GM19463 (cell line): ENCODE data around the gene PARD3B.

ENCODE experiments used
- ATAC-seq: cut with Tn5 transposase; IDR thresholded peaks from one replicate; pipeline ENCODE4 v1.9.1; 2021; ENCODE audit warnings: mild to moderate bottlenecking, moderate library complexity; ENCODE audit not compliant: unreplicated experiment

The PARD3B gene

DNA sequence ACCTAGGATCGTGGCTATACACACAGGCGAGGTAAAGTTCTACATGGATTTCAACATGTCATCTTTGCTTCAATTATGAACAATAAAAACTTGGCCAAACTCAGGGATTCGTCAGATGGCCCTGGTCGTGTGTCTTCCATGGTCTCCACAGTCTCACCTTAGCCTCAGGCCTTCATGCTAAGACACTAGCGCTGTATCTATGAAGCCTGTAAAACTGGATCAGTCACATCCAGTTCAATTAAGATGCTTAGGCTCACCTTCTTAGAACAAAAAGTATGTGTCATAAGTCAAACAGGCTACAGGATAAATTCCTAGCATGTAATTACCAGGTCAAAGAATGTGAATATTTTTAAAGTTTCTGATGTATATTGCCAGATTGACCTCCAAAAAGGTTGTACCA, 1023.3 kb downstream of the PARD3B start:
- no peak for ATAC-seq

DNA sequence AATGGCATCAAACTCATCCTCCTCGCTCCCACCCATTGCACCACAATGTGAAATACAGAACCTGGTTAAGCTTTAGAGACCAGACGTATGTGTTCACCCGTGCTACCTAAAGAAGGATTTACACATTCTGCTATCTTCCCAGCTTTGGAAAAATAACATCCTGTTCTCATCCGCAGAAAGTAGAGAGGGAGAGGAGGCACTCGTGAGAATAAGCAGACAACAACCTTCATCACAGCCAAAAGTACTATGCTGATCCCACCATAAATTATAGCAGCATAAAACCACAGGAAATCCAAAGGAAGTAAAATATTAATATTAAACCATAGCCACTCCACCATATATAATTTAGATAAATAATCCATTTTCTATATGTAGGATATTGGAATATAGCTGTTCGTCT, 1025.4 kb downstream of the PARD3B start:
- ATAC-seq: no peak

DNA sequence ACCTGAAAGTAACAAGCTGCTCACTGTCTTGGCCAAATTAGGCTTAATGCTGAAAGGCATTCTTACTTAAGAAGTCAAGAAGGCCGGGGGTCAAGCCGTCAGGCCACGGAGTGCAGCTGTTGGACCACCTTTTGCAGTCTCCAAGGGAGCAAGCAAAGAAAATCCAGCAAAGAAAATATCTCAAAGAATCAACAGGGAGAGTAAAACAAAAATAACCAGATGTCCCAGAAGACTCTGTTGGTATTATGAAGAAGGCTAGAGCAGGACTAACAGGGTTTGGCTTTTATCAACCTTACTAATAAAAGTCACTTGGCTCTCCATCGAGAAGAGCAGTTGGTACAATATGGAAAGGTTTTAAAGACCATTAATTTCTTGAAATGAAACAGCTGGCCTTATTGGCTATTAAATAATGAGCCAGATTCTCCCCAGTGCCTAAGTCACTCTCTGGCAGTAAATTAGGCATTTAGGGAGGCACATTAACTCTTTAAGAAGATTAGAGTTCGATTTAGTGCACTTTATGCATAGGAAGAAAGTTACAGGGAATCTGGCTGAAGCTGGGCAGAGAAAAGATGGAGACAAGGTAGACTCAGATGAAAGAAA, 1026.2 kb downstream of the PARD3B start:
- ATAC-seq: no peak

DNA sequence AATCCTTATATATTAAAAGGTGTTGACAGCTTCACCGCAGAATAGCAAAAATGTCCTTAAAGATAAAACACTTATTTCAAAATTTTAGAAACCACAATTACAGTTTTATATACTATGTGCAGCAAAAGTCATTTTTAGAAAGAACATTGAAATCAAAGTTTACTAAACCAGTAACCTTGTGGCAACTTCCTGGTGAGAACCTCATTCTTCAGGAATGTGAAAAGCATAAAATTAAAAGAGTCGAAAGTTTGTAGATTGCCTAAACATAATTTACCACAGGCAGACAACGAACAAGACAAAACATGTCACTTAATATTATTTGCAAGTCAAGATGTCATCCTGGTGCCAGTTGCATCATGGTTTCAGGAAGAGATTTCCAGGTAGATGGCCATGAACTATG, 1028.7 kb downstream of the PARD3B start:
- no peak for ATAC-seq

DNA sequence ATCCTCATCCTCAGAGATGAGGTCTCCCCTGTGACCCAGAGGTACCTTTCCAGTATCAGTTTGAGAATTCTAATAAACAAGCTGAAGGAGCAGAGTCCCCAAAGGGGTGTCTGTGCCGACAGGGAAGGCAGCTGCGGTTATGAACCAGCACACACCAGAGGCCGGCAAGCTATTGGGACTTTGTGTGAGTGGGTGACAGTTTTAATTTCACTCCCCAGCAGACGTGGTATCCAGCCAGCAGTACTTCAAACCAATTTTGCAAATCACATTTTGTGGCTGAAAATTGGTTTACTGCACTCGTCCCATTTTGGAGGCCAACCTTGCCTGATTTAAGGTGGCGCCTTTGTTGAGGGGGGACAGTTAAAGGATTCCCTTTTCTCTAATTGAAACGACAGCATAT, 1034.1 kb downstream of the PARD3B start:
- no peak for ATAC-seq

DNA sequence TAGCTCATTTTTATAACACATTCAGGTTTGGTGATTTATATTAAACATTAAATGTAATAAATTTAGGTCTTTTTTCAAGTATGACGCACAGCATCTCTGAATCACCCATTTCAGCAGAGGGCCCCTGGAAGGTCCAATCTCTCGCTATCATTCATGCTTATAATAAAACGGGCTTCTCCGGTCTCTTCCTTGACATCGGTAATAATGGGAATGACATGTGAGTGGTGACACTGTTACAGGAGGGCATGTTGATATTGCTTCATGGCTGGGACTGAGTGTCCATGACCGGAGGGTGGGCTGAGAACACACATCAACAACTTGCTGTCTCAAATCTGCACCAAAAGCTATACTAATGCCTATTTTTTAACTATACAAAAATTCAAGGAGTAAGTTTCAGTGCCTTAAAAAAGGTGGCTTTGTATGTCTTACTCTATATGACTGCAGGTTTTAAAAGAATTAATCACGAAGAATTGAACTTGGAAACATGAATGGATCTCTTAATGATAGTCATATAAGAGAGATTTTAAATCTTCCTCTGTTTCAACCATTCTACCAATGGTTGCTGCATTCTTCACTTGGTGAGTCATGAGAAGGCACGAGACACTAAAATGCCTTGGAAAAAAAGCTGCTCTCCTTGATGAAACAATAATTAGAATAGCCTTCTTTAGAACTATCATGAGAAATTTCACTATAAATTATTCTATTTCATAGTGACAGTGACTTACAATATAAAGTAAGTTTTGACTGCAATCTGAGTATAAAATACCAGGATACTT, 1035.1 kb downstream of the PARD3B start:
- no peak for ATAC-seq

DNA sequence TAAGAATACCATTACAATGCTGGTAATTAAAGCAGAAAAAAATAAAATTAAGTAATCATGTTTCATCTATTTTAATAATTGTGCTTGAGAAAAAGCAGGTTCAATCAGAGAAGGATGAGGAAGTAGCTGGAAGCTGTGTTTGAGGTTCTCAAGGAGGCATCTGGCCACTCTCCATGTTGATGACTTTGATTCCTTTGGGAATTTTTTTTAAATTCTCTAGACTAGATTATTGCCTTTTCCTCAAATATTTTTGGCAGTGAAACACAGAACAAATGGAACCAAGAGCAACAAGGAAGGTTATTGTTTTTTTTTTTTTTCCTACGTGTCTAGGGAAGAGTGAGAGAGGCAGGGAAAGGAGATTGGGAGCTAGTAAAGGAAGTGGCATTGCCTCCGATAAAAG, 1037.1 kb downstream of the PARD3B start:
- no peak for ATAC-seq

DNA sequence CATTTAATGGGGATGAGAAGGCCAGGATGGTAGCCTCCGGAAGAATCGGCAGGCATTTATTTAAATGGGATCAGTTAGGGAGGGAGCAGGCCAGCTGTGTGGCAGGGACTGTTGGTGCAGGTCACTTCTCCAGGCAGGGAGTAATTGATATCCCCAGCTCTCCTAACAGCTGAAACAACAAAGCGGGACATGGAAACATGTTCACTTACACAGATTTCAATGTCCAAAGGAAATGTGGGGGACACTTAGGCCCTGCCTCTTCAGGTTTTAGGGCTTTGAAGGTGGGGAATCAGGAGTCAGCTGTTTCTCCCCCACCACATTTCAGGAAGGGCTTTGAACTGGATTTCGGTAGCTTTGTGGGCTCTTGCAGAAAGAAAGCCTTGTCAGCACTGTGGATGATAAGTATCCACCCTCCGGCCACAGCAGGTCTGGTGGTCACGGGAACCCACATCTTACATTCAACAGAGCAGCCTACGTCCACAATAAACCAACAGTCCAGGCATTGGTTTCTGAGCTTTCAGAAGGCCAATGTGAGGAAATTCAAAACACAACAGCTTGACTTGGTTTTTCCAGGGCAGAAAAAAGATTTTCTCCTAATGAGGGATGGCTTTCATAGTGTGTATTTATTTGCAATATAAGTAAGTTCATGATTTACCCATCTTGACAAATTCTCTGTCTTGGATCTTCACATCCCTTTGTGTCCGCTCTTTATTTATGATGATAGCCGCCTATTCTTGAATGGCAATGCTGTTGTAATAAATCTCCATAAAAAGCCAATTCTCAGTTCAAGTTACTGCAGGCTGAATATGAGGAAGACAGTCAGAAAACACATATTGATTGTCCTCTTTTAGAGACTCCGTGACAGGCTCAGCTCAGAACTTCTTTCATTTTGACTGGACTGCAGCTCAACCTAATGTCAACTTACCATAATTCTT, 1040.4 kb downstream of the PARD3B start:
- no peak for ATAC-seq

DNA sequence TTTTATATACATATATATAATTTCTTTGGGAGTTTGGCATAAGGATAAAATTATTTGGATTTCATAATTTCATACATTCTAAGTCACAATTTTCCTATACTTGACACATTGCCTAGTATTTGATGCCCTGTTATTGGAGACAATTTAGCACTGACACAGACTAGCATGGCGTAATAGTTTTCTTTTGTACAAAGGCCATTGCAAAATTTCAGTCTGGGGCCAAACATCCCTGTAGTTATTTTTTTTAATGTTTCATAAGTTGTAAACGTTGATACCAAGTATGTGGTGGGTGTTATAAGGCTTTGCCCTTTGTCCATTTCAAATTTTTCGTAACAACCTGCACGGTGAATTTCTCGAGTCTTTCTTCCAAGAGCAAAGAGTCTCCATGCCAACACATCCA, 1041.4 kb downstream of the PARD3B start:
- no peak for ATAC-seq

DNA sequence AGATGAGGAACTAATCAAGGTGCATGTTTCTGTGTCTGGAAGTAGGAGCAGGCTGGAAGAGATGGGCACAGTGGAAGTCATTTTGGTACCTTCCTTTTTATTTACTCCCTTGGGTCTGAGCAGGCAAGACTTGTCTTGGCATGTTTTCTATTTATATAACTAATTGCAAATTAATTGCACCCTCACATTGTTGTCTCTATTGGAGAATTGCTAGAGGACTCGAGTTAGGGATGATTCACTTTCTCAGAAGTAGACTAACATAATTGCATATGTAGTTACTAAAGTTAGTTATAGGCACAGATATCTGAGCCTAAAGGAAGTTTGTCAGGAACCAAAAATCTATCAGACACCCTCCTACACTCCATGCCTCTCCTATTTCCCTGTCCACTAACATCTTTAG, 1044.2 kb downstream of the PARD3B start:
- no peak for ATAC-seq

DNA sequence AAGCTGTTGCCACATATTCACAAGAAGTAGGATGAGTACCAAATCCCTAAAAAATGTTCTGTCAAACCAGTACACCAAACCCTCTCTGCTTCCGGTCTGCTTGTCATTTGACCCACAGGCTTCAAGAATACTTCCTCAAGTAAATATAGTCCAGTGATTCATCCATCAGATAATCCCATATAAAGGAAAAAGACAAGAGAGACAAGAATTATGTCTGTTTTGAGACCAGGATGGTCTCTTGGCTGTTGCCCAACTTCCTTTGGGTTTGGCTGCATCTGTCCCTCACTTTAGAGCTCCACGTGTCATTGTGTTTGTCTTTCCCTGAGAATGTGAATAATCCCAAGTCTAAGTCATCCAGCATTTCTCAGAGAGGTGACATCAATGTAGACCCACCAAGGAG, 1045.5 kb downstream of the PARD3B start:
- no peak for ATAC-seq

DNA sequence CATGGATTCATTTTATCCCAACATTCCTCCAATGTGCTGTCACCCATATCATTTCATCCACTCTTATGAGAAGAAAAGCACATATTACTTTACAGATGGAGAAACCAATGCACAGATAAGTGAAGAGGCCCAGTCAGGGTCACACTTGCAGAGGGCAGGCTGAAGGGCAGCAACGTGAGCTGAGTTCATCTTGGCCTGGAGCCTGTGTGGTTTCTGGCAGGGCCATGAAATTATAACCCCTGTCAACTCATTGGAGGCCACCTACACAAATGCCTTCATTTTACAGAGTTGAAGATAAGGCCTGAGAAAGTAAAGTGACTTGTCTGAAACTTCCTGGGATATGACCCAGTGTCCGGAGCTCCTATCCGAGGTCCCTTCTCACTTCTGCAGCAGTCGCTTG, 1048.6 kb downstream of the PARD3B start:
- no peak for ATAC-seq

DNA sequence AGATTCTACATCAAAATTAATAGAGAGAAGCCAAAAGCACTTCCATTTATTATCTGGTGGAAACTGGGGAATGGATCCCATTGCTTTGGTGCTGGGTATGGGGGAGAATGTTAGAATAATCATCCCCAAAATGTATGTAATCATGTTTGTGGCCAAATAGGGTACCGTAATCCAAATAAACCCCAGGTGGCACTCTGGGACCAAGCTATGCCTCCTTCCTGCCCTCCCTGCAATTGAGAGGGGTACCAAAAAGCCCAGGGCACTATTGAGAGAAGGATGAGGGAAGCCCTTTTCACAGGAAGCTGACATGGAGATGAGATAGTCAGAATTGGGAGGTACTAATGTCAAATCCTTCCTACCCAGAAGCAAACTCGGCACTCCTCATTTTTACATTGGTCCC, 1051.3 kb downstream of the PARD3B start:
- no peak for ATAC-seq

DNA sequence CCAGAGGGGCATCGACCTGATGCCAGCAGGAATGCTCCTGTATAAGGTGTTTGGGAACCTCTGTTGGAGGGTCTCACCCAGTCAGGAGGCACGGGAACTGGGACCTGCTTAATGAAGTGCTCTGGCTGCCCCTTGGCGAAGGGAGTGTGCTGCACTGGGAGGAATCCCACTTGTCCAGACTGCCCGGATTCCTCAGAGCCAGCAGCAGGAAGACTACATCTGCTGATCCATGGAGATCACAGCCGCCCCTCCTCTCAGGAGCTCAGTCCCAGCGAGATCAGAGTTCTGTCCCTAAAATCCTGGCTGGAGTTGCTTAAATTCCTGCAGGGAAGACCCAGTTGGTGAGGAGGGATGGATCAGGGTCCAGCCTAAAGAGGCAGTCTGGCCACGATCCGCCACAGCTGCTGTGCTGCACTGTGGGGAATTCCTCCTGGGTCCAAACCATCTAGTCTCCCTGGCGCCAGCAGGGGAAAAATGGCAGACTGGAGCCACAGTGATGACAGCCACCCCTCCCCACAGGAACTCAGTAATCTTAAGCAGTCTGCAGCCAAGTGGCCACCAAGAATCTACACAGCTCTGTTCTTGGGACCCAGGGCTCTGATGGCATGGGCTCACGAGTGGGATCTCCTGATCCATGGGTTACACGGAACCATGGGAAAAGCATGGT, 1060.5 kb downstream of the PARD3B start:
- ATAC-seq: no peak

DNA sequence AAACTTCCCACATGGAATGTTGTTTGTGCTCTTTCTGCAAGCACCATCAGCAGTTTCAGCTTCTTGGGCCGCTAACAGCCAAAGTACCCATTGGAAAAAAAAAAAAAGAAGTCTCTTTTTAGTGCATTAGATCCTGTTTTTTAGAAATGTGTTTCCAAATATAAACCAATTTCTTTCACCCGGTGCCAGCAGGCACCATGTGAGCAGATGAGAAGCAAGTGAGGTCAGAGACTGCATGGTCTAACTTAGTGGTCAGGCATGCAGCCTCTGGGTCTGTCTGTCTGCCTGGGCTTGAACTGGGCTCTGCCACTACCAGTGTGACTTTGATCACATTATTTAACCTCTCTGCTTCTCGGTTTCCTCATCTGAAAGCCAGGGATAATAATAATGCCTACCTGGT, 1061.9 kb downstream of the PARD3B start:
- no peak for ATAC-seq

DNA sequence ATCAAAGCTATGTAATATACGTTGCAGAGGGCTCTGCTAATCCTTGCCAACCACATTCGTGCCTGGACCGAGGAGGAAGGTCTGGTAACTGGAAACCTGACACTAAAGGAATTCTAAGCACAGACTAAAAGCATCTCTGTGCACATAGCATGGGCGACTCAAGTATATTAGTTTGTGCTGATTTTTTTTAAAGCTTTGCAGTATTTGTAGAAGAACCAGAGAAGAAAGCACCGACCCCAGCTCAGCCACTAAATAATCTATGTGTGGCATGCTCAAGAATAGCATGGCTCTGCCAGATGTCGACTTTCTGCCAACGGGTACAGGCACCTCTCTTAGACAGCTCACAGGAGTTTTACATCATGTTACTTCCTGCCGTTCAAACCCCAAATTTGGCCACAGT, 1063.8 kb downstream of the PARD3B start:
- ATAC-seq: no peak

DNA sequence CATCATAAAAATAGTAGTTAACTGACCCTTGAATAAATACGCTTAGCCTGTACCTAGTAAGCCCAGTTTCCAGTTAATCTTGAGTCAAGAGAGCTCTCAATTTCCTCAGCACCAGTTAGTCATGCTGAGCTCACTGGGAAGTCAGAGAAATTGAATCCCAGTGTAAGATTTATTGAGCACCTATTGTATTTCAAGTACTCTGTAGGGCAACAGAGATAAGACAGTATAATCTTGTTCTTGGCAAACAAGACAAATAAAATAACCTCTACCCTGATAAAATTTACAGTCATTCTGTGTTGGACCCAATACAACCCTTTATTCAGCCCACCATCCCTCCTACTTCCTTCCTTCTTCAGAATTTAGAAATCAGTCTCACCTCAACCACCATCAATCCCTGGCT, 1065.2 kb downstream of the PARD3B start:
- no peak for ATAC-seq

DNA sequence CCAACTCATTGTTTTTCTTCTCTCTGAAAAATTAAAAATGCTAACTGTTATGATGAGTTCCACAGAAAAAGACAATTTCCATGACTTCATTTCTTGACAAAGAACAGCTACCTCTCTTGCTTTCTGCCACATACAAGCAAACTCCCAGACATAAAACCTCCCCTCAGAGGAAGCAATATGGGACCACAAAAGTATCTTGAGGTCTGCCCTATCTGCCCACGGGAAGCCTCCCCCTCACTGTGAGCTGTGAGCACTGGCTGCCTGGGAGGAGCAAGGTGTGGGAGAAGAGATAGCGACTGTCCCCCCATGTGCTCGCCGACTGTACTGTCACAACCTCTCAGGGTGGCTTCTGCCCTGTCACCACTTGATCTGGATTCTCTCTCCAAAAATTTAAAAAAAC, 1067.4 kb downstream of the PARD3B start:
- ATAC-seq: no peak

DNA sequence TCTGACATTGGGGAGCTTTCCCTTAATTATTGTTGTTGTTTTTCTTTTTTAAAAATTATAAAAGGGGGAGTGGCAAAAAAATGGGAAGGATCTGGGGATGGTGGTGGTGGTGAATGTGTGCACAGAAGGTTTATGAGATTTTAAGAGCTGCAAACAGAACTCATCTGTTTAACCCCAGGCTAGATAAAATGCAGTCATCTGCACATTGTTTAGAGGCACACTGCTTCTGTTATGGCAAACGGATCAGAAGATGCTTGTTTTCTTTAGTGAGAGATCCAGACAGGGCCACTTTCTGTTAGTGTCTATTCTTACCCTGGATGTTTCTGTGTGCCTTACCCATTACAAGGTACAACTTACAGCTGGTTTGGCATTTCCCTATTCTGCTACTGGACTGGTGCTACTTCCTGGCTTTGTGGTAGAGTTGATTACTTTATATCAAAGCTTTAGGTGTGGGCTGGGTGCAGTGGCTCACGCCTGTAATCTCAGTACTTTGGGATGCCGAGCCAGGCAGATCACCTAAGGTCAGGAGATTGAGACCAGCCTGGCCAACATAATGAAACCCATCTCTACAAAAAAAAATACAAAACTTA, 1068.8 kb downstream of the PARD3B start:
- ATAC-seq: no peak

DNA sequence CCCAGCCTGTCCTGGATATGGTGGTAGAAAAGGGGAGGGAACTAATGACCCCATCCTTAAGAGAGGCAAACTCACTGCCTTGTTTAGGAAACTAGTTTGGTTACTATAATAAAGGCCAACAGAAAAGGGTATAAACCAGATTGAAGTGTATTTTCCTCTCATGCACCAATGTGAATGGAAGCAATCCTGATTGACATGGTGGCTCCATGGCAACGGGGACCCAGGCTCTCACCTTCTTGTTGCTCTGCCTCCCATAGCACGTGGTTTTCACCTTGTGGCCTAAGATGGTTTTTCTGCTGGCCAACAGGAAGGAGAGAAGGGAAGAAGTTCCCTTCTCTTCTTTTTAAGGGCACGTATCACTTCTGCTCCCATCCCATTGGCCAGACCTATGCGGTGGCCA, 1069.7 kb downstream of the PARD3B start:
- no peak for ATAC-seq

DNA sequence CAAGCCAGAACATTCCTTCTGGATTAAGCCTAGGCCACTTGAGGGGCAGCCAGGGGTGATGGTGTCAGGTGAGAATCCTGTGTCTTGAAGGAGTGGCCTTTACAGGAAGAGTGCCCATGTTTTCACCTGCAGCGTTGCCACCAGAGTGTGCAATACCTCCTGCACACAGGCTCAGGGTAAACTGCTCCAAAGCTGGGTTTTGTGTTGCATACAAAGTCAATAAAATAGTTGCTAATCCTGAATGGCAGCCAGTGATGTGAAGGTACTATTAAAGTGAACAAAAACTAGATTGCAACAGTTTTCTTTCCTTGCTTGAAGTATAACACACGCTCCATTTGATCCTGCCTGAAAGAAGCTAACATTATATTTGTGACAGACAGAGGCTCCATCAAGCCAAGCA, 1072.6 kb downstream of the PARD3B start:
- ATAC-seq: no peak
